H9 (cell line): ENCODE measurements around the gene TMEM123. TPM values are rescaled to one million over a fixed set of nuclear protein-coding genes. Genes with fewer than 3 reads are reported as not detected.

Experiments
- DNase-seq: peaks from one replicate; pipeline ENCODE4 v3.0.0-alpha.2; 2017
- H2AFZ ChIP-seq: one replicate; pipeline ENCODE4 v1.6.1; 2013; ENCODE audit warnings: mild to moderate bottlenecking, low read length, control low read depth, moderate library complexity
- H2AK5ac ChIP-seq: 2 replicates; pipeline ENCODE4 v1.6.1; 2013; ENCODE audit warnings: low read length, control low read depth, mixed read lengths; ENCODE audit not compliant: insufficient read length
- H2BK120ac ChIP-seq: one replicate; pipeline ENCODE4 v1.6.1; 2013; ENCODE audit warnings: low read depth, mild to moderate bottlenecking, low read length, control low read depth, inconsistent platforms; ENCODE audit not compliant: poor library complexity, severe bottlenecking
- H2BK12ac ChIP-seq: 2 replicates; pipeline ENCODE4 v1.6.1; 2013; ENCODE audit warnings: low read length, control low read depth, mixed read lengths, low read depth; ENCODE audit not compliant: insufficient read length
- H2BK15ac ChIP-seq: 2 replicates; pipeline ENCODE4 v1.6.1; 2013; ENCODE audit warnings: low read depth, low read length, control low read depth
- H2BK20ac ChIP-seq: one replicate; pipeline ENCODE4 v1.6.1; 2013; ENCODE audit warnings: low read depth, mild to moderate bottlenecking, low read length, control low read depth, inconsistent platforms; ENCODE audit not compliant: poor library complexity, severe bottlenecking
- H2BK5ac ChIP-seq: 2 replicates; pipeline ENCODE4 v1.6.1; 2013; ENCODE audit warnings: low read length, control low read depth, mixed read lengths; ENCODE audit not compliant: insufficient read length
- H3K14ac ChIP-seq: 2 replicates; pipeline ENCODE4 v1.6.1; 2013; ENCODE audit warnings: low read length, control low read depth; ENCODE audit not compliant: insufficient read depth
- H3K18ac ChIP-seq: 2 replicates; pipeline ENCODE4 v1.6.1; 2013; ENCODE audit warnings: low read depth, mild to moderate bottlenecking, mixed read lengths, low read length, control low read depth; ENCODE audit not compliant: insufficient read length
- H3K23ac ChIP-seq: 2 replicates; pipeline ENCODE4 v1.6.1; 2013; ENCODE audit warnings: low read length, control low read depth, mixed read lengths, low read depth; ENCODE audit not compliant: insufficient read length
- H3K23me2 ChIP-seq: 2 replicates; pipeline ENCODE4 v1.6.1; 2013; ENCODE audit warnings: low read depth, mild to moderate bottlenecking, mixed read lengths, low read length, control low read depth; ENCODE audit not compliant: insufficient read length, poor library complexity, severe bottlenecking
- H3K27ac ChIP-seq: 2 replicates; pipeline ENCODE4 v1.5.1; 2013; ENCODE audit warnings: low read length, control low read depth, mixed read lengths, low read depth; ENCODE audit not compliant: insufficient read length
- H3K27me3 ChIP-seq: 2 replicates; pipeline ENCODE4 v1.6.1; 2013; ENCODE audit warnings: low read length, control low read depth, inconsistent platforms; ENCODE audit not compliant: insufficient read depth
- H3K4ac ChIP-seq: 2 replicates; pipeline ENCODE4 v1.6.1; 2013; ENCODE audit warnings: low read depth, mild to moderate bottlenecking, control low read depth, inconsistent platforms, low read length, moderate library complexity
- H3K4me1 ChIP-seq: 2 replicates; pipeline ENCODE4 v1.6.1; 2013; ENCODE audit warnings: low read length, control low read depth, inconsistent platforms; ENCODE audit not compliant: insufficient read depth
- H3K4me2 ChIP-seq: 2 replicates; pipeline ENCODE4 v1.6.1; 2013; ENCODE audit warnings: low read length, control low read depth, mixed read lengths; ENCODE audit not compliant: insufficient read length, insufficient read depth
- H3K56ac ChIP-seq: 2 replicates; pipeline ENCODE4 v1.6.1; 2013; ENCODE audit warnings: low read depth, mild to moderate bottlenecking, mixed read lengths, low read length, control low read depth; ENCODE audit not compliant: insufficient read length
- H3K79me1 ChIP-seq: 2 replicates; pipeline ENCODE4 v1.6.1; 2013; ENCODE audit warnings: low read depth, mild to moderate bottlenecking, moderate library complexity, low read length, control low read depth, inconsistent platforms; ENCODE audit not compliant: insufficient read depth, poor library complexity, severe bottlenecking
- H3K79me2 ChIP-seq: 2 replicates; pipeline ENCODE4 v1.6.1; 2013; ENCODE audit warnings: low read length, control low read depth, inconsistent platforms; ENCODE audit not compliant: insufficient read depth
- H3K9ac ChIP-seq: 2 replicates; pipeline ENCODE4 v1.6.1; 2013; ENCODE audit warnings: low read length, control low read depth, mixed read lengths; ENCODE audit not compliant: insufficient read length; ENCODE audit errors: extremely low read depth
- H3K9me3 ChIP-seq: one replicate; pipeline ENCODE4 v1.6.1; 2013; ENCODE audit warnings: low read depth, low read length, inconsistent platforms; ENCODE audit not compliant: control insufficient read depth
- H3T11ph ChIP-seq: one replicate; pipeline ENCODE4 v1.6.1; 2013; ENCODE audit warnings: mild to moderate bottlenecking, low read length, control low read depth, inconsistent platforms
- H4K20me1 ChIP-seq: one replicate; pipeline ENCODE4 v1.6.1; 2013; ENCODE audit not compliant: control insufficient read depth, insufficient read length, insufficient read depth
- H4K5ac ChIP-seq: 2 replicates; pipeline ENCODE4 v1.6.1; 2013; ENCODE audit warnings: low read depth, mild to moderate bottlenecking, mixed read lengths, low read length, control low read depth; ENCODE audit not compliant: insufficient read length
- H4K8ac ChIP-seq: replicated peaks from 2 replicates; pipeline ENCODE4 v1.6.1; 2013; ENCODE audit warnings: low read length, control low read depth, mixed read lengths, low read depth; ENCODE audit not compliant: insufficient read length
- H4K91ac ChIP-seq: 2 replicates; pipeline ENCODE4 v1.6.1; 2013; ENCODE audit warnings: low read depth, mild to moderate bottlenecking, moderate library complexity, mixed read lengths, low read length, control low read depth; ENCODE audit not compliant: insufficient read length
- H3K27ac Mint-ChIP-seq, 3 experiments: 2 replicates in 2 of 3; 3 replicates in 1 of 3; pipeline ENCODE4 v1.8.0; 2020 to 2021; ENCODE audit warnings: mixed read lengths in 3 of 3, mild to moderate bottlenecking in 1 of 3, moderate library complexity in 1 of 3
- H3K27me3 Mint-ChIP-seq: 2 replicates; pipeline ENCODE4 v1.8.0; 2021; ENCODE audit warnings: low read depth, mild to moderate bottlenecking, moderate library complexity, mixed read lengths
- H3K36me3 Mint-ChIP-seq, 3 experiments: 2 replicates in 2 of 3; 3 replicates in 1 of 3; pipeline ENCODE4 v1.8.0; 2020 to 2021; ENCODE audit warnings: low read depth in 3 of 3, mixed read lengths in 3 of 3; ENCODE audit not compliant: insufficient read depth in 1 of 3
- H3K4me1 Mint-ChIP-seq, 2 experiments: 2 replicates each; pipeline ENCODE4 v1.8.0; 2020; ENCODE audit warnings: mixed read lengths in 2 of 2
- H3K4me3 Mint-ChIP-seq, 2 experiments: 2 replicates in 1 of 2; 3 replicates in 1 of 2; pipeline ENCODE4 v1.8.0; 2020 to 2021; ENCODE audit warnings: mild to moderate bottlenecking in 2 of 2, mixed read lengths in 2 of 2, moderate library complexity in 1 of 2
- H3K9me3 Mint-ChIP-seq, 2 experiments: 2 replicates in 1 of 2; 3 replicates in 1 of 2; pipeline ENCODE4 v1.8.0; 2020; ENCODE audit warnings: mild to moderate bottlenecking in 2 of 2, mixed read lengths in 2 of 2, moderate library complexity in 1 of 2
- WGBS: extraction: QIAGEN DNeasy Blood & Tissue Kit; methylation state at CpG from one replicate; pipeline ENCODE4 v1.1.7; 2013; ENCODE audit warnings: missing lambda C conversion rate, low lambda C conversion rate, mixed read lengths; ENCODE audit not compliant: insufficient read length; ENCODE audit errors: extremely low coverage; 5-methylcytosine and 5-hydroxymethylcytosine counted together
- total RNA-seq: library from RNA; stranded (reverse); gene quantifications from 2 replicates; pipeline ENCODE4 v1.2.1, GENCODE V29; 2021
- TF ChIP-seq, protein P1 (sequence below): fragments of 200-600 bp; sonication (generic); conservative IDR thresholded peaks from 3 replicates; pipeline ENCODE4 v1.8.0; 2021; ENCODE audit warnings: antibody characterized with exemption, mild to moderate bottlenecking

The TMEM123 gene
- total RNA-seq, 1 experiment from 2014 or later = 76.7 TPM

DNA sequence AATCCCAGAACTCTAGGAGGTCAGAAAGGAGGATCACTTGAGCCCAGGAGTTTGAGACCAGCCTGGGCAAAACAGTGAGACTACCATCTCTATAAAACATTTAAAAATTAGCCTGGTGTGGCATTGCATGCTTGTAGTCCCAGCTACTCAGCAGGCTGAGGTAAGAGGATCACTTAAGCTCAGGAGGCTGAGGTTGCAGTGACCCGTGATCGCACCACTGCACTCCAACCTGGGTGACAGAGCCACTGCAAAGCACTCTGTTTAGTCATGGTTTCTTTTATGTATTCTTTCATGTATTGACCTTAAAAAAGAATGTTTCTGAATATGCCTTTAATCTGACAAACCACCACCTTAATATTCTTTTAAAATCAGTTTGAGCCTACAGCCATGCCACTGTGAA lies 53.4 kb downstream of the TMEM123 start:
- Mint-ChIP-seq H3K36me3 (peaks cover 17 to 28% (median 27%) of the 10 kb centered on the region in 3 experiments; a peak in 6 of 7 replicates), H3K4me3 (no peak overlapping the region), H3K27me3 (no peaks in the 10 kb centered on the region), H3K9me3 (no peaks in the 10 kb centered on the region), H3K27ac (no peak overlapping the region), H3K4me1 (no peaks in the 10 kb centered on the region)
- Histone ChIP-seq H4K8ac (no peak overlapping the region), H3K4me1 (no peaks in the 10 kb centered on the region), H3K27ac (no peak overlapping the region), H3T11ph (no peak overlapping the region), H4K20me1 (no peaks in the 10 kb centered on the region), H4K5ac (no peak overlapping the region), H4K91ac (no peak overlapping the region), H2AFZ (no peak overlapping the region), H3K23ac (no peak overlapping the region), H2AK5ac (no peak overlapping the region), H3K4me2 (no peak overlapping the region), H3K79me2 (no peaks in the 10 kb centered on the region), H3K18ac (no peak overlapping the region), H3K79me1 (no peaks in the 10 kb centered on the region), H3K4ac (no peak overlapping the region), H3K27me3 (no peaks in the 10 kb centered on the region), H2BK120ac (no peak overlapping the region), H3K56ac (no peak overlapping the region), H2BK12ac (no peak overlapping the region), H3K14ac (no peak overlapping the region), H3K9me3 (no peaks in the 10 kb centered on the region), H2BK5ac (no peak overlapping the region), H3K9ac (no peak overlapping the region), H3K23me2 (no peaks in the 10 kb centered on the region), H2BK20ac (no peak overlapping the region), H2BK15ac (no peak overlapping the region)
- WGBS = no CpG with 5 or more reads among the region's 2 CpGs
- DNase-seq = no peak
- TF ChIP-seq, protein P1, sequence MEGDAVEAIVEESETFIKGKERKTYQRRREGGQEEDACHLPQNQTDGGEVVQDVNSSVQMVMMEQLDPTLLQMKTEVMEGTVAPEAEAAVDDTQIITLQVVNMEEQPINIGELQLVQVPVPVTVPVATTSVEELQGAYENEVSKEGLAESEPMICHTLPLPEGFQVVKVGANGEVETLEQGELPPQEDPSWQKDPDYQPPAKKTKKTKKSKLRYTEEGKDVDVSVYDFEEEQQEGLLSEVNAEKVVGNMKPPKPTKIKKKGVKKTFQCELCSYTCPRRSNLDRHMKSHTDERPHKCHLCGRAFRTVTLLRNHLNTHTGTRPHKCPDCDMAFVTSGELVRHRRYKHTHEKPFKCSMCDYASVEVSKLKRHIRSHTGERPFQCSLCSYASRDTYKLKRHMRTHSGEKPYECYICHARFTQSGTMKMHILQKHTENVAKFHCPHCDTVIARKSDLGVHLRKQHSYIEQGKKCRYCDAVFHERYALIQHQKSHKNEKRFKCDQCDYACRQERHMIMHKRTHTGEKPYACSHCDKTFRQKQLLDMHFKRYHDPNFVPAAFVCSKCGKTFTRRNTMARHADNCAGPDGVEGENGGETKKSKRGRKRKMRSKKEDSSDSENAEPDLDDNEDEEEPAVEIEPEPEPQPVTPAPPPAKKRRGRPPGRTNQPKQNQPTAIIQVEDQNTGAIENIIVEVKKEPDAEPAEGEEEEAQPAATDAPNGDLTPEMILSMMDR = no peak
